Gastroesophageal sphincter (tissue), 4 donors: Measurements from ENCODE around the gene CDKAL1. TPM values are rescaled to one million over a fixed set of nuclear protein-coding genes. Genes with fewer than 3 reads are reported as not detected.
"Not testable (repeated sequence)": the region's sequence is repeated elsewhere in the genome, so short reads cannot be mapped to it uniquely, and the experiment has no call there.

Source experiments
- ATAC-seq: fragments of 150-250 bp; one replicate; pipeline ENCODE4 v1.9.1; 2016; ENCODE audit warnings: mild to moderate bottlenecking, moderate library complexity
- H3K27ac ChIP-seq, 4 donors: fragments of 200-600 bp; sonication (generic) in 3 of 4; 1 replicate in 3 of 4; 2 replicates in 1 of 4; pipeline ENCODE4 v1.5.1; 2016 to 2019
- H3K27me3 ChIP-seq: fragments of 200-600 bp; sonication (generic); one replicate; pipeline ENCODE4 v1.5.1; 2019
- H3K36me3 ChIP-seq, 2 donors: fragments of 200-600 bp; sonication (generic); one replicate each; pipeline ENCODE4 v1.5.1; 2019; ENCODE audit warnings: control low read depth in 1 of 2
- H3K4me1 ChIP-seq, 3 donors: fragments of 200-600 bp; sonication (generic); 1 replicate in 2 of 3; 2 replicates in 1 of 3; pipeline ENCODE4 v1.5.1; 2016 to 2019; ENCODE audit warnings: control low read depth in 2 of 3
- H3K4me3 ChIP-seq, 2 donors: fragments of 200-600 bp; sonication (generic); one replicate each; pipeline ENCODE4 v1.5.1; 2019; ENCODE audit warnings: mild to moderate bottlenecking in 1 of 2, moderate library complexity in 1 of 2
- H3K9me3 ChIP-seq, 3 donors: fragments of 200-600 bp; sonication (generic); one replicate each; pipeline ENCODE4 v1.5.1; 2017 to 2019; ENCODE audit warnings: control low read depth in 2 of 3
- CTCF ChIP-seq, 4 experiments: fragments of 200-600 bp in 2 of 4; fragments of 450-650 bp in 2 of 4; sonication (generic) in 1 of 4; IDR thresholded peaks; one replicate each; pipeline ENCODE4 v1.5.1; 2017 to 2019; ENCODE audit warnings: antibody characterized with exemption in 4 of 4, mild to moderate bottlenecking in 2 of 4, moderate library complexity in 2 of 4
- EP300 ChIP-seq: sonication (generic); formaldehyde crosslinking; IDR thresholded peaks from one replicate; pipeline ENCODE4 v1.6.1; 2017; ENCODE audit warnings: antibody characterized with exemption, mild to moderate bottlenecking
- POLR2A ChIP-seq, 2 donors: fragments of 450-650 bp; IDR thresholded peaks; one replicate each; pipeline ENCODE4 v1.6.1; 2017; ENCODE audit warnings: antibody characterized with exemption in 2 of 2, mild to moderate bottlenecking in 2 of 2, moderate library complexity in 1 of 2
- POLR2AphosphoS5 ChIP-seq: sonication (generic); formaldehyde crosslinking; IDR thresholded peaks from one replicate; pipeline ENCODE4 v1.6.1; 2017; ENCODE audit warnings: antibody characterized with exemption
- WGBS, 2 donors: methylation state at CpG; one replicate each; pipeline ENCODE4 v1.1.5; 2018; ENCODE audit warnings: low coverage in 1 of 2; 5-methylcytosine and 5-hydroxymethylcytosine counted together
- total RNA-seq, 4 donors: library from RNA; depleted of rRNA; stranded (reverse); fragments of >200 nt; gene quantifications; one replicate each; pipeline ENCODE4 v1.1.0, GENCODE V29; 2016

Gene CDKAL1
- total RNA-seq, 4 donors from 2014 or later, result 10.9 to 17.9 (median 15.0) TPM

DNA sequence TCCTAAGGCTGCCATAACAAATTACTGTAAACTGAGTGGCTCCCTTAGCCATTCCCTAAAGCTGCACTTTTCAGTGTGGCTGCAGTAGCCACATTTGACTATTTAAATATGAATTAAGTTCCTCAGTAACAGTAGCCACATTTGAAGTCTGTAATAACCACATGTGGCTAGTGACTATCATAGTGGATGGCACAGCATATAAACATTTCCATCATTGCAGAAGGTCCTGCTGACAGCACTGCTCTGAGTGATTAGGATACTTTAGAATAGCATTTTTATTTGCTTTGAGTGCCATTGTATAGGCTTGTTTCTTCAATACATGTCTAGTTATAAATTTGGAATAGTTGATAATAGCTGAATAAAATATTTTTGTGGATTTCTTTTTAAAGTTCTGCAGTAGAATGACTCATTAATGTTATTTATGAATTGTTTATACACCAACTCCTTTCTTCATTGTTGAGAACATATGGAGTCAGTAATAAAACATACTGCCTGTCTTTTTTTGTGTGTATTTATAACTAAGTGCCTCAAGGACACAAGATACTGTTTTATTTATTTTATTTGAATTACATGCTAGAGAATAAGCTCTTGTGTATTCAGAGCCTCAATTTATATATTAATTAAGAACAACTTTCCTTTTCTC, 217.2 kb downstream of the CDKAL1 start:
- no peaks in the 10 kb centered on the region for H3K27me3 ChIP-seq
- no peaks in the 10 kb centered on the region for H3K9me3 ChIP-seq
- no peak for ATAC-seq
- H3K4me1 ChIP-seq, result no peaks in the 10 kb centered on the region
- H3K4me3 ChIP-seq, result no peak overlapping the region
- TF ChIP-seq POLR2A (IDR thresholded peaks at IDR 0.05), result no peak
- no peak for TF ChIP-seq CTCF (IDR thresholded peaks at IDR 0.05)
- TF ChIP-seq POLR2AphosphoS5, result no peak
- TF ChIP-seq EP300, result no peak
- H3K27ac ChIP-seq, result no peak overlapping the region
- no peaks in the 10 kb centered on the region for H3K36me3 ChIP-seq

GRCh38 chr6:20755631-20756030, 221.4 kb downstream of the CDKAL1 start:
- no peaks in the 10 kb centered on the region for H3K36me3 ChIP-seq
- H3K4me1 ChIP-seq, result no peaks in the 10 kb centered on the region
- no peak for ATAC-seq
- no peaks in the 10 kb centered on the region for H3K9me3 ChIP-seq
- H3K4me3 ChIP-seq, result no peak overlapping the region
- no peaks in the 10 kb centered on the region for H3K27me3 ChIP-seq
- TF ChIP-seq EP300, result no peak
- TF ChIP-seq CTCF (IDR thresholded peaks at IDR 0.05), result no peak
- no peak for TF ChIP-seq POLR2AphosphoS5
- no peak for TF ChIP-seq POLR2A (IDR thresholded peaks at IDR 0.05)
- no peak overlapping the region for H3K27ac ChIP-seq

DNA sequence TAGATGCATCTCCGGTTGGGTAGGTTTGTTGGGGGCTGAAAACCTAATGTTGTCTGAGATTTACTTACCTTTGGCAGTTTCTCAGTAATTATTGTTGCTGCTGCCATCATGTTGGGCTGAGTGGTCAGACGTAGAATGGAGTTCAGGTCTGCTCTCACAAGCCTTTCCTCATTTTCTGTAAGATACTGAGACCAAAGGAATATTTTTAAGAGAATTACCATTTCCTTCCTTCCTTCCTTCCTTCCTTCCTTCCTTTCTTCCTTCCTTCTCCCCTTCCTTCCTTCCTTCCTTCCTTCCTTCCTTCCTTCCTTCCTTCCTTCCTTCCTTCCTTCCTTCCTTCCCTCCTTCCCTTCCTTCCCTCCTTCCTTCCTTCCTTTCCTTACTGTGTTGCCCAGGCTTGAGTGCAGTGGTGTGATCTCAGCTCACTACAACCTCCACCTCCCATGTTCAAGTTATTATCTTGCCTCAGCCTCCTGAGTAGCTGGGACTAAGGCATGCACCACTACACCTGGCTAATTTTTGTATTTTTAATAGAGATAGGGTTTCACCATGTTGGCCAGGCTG, 222.4 kb downstream of the CDKAL1 start:
- 83 to 100% methylated on average over 2 of the region's 2 CpGs for WGBS, 2 donors
- not testable (repeated sequence) for H3K36me3 ChIP-seq, H3K9me3 ChIP-seq

GRCh38 chr6:20757761-20758160, 223.5 kb downstream of the CDKAL1 start:
- 30 to 62% methylated on average over 2 of the region's 2 CpGs for WGBS, 2 donors
- no peak overlapping the region for H3K27ac ChIP-seq
- TF ChIP-seq POLR2A (IDR thresholded peaks at IDR 0.05), result no peak
- TF ChIP-seq POLR2AphosphoS5, result no peak
- TF ChIP-seq CTCF (IDR thresholded peaks at IDR 0.05), result no peak
- TF ChIP-seq EP300, result no peak
- H3K36me3 ChIP-seq, result no peaks in the 10 kb centered on the region
- no peaks in the 10 kb centered on the region for H3K27me3 ChIP-seq
- no peak overlapping the region for H3K4me3 ChIP-seq
- H3K4me1 ChIP-seq, result no peaks in the 10 kb centered on the region
- H3K9me3 ChIP-seq, result no peaks in the 10 kb centered on the region
- no peak for ATAC-seq

More for the DNA sequence above, 222.4 kb downstream of the CDKAL1 start:
- not testable (repeated sequence) for H3K27me3 ChIP-seq, ATAC-seq, H3K4me3 ChIP-seq, H3K4me1 ChIP-seq, H3K27ac ChIP-seq

- Histone ChIP-seq H3K27ac (no peak overlapping the region), H3K27me3 (no peaks in the 10 kb centered on the region), H3K4me1 (no peaks in the 10 kb centered on the region), H3K4me3 (no peak overlapping the region), H3K36me3 (peaks cover 0 to 5% of the 10 kb centered on the region in 2 donors), H3K9me3 (no peaks in the 10 kb centered on the region)
- 73 to 75% methylated on average over 2 to 4 of the region's 4 CpGs for WGBS, 2 donors
- no peak for TF ChIP-seq CTCF (IDR thresholded peaks at IDR 0.05)
- TF ChIP-seq POLR2A (IDR thresholded peaks at IDR 0.05), result no peak
- no peak for TF ChIP-seq EP300
- TF ChIP-seq POLR2AphosphoS5, result no peak
- ATAC-seq, result no peak
Measured at GRCh38 chr6:20763296-20763695, 229.0 kb downstream of the CDKAL1 start.
